ENCODE measurements around the gene LMAN1L.

LMAN1L gene

GRCh38 chr15:74863239-74864056 lies 50.8 kb downstream of the LMAN1L start:
- DNase-seq, result no peak

GRCh38 chr15:74864296-74864695 lies 51.7 kb downstream of the LMAN1L start:
- DNase-seq, result no peak

- DNase-seq, result no peak
Observed at GRCh38 chr15:74865316-74865715, 52.7 kb downstream of the LMAN1L start.

GRCh38 chr15:74866090-74866489 lies 53.5 kb downstream of the LMAN1L start:
- no peak for DNase-seq

GRCh38 chr15:74867466-74868038 lies 54.9 kb downstream of the LMAN1L start:
- DNase-seq, result no peak

GRCh38 chr15:74868059-74868458 lies 55.4 kb downstream of the LMAN1L start:
- no peak for DNase-seq

- no peak for DNase-seq
Observed at GRCh38 chr15:74869372-74869725, 56.7 kb downstream of the LMAN1L start.

GRCh38 chr15:74869726-74870407 lies 57.2 kb downstream of the LMAN1L start:
- peak; percentile 67 for DNase-seq

- DNase-seq, result no peak
Observed at GRCh38 chr15:74870436-74871215, 58.0 kb downstream of the LMAN1L start.

GRCh38 chr15:74872702-74873035 lies 60.0 kb downstream of the LMAN1L start:
- no peak for DNase-seq

GRCh38 chr15:74873036-74873755 lies 60.6 kb downstream of the LMAN1L start, which contains the start of gene SCAMP2:
SCAMP2 (minus strand) TSS chr15:74873365; CDS start chr15:74873255, 110 bp downstream.
- peak; percentile 96 for DNase-seq

- DNase-seq, result no peak
Observed at GRCh38 chr15:74873756-74874424, 61.3 kb downstream of the LMAN1L start.

Measured in left hindlimb (tissue), 1 donor.